Measurements from ENCODE around the gene TNPO1.

GRCh38 chr5:72814104-72814503, 2.4 kb upstream of the TNPO1 start:
- TF ChIP-seq EZH2phosphoT487 (IDR thresholded peaks at IDR 0.05; ENCODE audit: low read depth, severe bottlenecking, unreplicated experiment) (no peak), CTCF (IDR thresholded peaks at IDR 0.05; ENCODE audit: poor library complexity) (no peak)
